Suprapubic skin (tissue), 3 donors: ENCODE data around the gene ANGEL1.

ENCODE experiments used
- POLR2AphosphoS5 ChIP-seq, 3 donors: sonication (generic); formaldehyde crosslinking; IDR thresholded peaks; one replicate each; pipeline ENCODE4 v1.6.1; 2017; ENCODE audit warnings: antibody characterized with exemption in 3 of 3
- TF ChIP-seq, protein P1 (sequence below), 2 donors: fragments of 200-600 bp in 1 of 2; fragments of 450-650 bp in 1 of 2; sonication (generic) in 1 of 2; IDR thresholded peaks; one replicate each; pipeline ENCODE4 v1.5.1; 2016 to 2019; ENCODE audit warnings: antibody characterized with exemption in 2 of 2, mild to moderate bottlenecking in 1 of 2, moderate library complexity in 1 of 2

DNA sequence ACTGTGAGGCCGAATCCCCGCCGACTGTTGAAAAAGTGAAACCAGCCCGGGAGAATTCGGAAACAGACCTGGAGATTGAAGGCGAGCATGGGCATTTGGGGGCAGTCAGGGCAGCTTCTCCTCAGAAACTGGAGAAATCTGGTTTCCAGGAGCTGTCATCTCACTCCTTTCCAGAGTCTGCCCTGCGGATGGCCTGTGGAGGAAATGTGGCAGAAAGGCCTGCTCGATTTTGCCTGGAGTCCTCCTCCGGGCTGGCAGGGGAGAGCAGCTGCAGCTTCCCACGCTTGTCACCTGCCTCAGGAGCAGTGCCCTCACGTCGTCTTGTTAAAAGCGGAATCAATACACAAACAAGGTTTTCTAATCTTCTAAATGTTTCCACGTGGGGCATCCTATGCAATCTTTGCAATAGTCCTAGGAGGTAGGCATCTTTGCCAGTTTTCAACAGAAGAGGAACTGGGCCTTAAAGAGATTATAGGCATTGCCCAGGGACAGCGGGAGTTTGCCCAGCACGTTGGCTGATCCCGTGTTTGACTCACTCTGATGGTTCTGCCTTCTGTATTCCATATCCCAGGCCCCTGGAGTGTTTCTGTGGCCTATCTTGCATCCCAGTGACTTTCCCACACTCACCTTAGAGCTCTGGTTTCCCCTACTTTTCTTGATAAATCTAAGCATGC is 15.8 kb upstream of the ANGEL1 start:
- TF ChIP-seq, protein P1, sequence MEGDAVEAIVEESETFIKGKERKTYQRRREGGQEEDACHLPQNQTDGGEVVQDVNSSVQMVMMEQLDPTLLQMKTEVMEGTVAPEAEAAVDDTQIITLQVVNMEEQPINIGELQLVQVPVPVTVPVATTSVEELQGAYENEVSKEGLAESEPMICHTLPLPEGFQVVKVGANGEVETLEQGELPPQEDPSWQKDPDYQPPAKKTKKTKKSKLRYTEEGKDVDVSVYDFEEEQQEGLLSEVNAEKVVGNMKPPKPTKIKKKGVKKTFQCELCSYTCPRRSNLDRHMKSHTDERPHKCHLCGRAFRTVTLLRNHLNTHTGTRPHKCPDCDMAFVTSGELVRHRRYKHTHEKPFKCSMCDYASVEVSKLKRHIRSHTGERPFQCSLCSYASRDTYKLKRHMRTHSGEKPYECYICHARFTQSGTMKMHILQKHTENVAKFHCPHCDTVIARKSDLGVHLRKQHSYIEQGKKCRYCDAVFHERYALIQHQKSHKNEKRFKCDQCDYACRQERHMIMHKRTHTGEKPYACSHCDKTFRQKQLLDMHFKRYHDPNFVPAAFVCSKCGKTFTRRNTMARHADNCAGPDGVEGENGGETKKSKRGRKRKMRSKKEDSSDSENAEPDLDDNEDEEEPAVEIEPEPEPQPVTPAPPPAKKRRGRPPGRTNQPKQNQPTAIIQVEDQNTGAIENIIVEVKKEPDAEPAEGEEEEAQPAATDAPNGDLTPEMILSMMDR (IDR thresholded peaks at IDR 0.05) = no peak
- no peak for TF ChIP-seq POLR2AphosphoS5 (IDR thresholded peaks at IDR 0.05)
